ENCODE measurements around the gene NPLOC4. TPM values are rescaled to one million over a fixed set of nuclear protein-coding genes. Genes with fewer than 3 reads are reported as not detected.
"Not testable (repeated sequence)": the region's sequence is repeated elsewhere in the genome, so short reads cannot be mapped to it uniquely, and the experiment has no call there.

Gene NPLOC4
- total and polyA plus RNA-seq, 2 of the 13 experiments (the other 11 are each of a cell fraction or from before 2014, with no cell fraction given), result 57.0 to 97.0 TPM

DNA sequence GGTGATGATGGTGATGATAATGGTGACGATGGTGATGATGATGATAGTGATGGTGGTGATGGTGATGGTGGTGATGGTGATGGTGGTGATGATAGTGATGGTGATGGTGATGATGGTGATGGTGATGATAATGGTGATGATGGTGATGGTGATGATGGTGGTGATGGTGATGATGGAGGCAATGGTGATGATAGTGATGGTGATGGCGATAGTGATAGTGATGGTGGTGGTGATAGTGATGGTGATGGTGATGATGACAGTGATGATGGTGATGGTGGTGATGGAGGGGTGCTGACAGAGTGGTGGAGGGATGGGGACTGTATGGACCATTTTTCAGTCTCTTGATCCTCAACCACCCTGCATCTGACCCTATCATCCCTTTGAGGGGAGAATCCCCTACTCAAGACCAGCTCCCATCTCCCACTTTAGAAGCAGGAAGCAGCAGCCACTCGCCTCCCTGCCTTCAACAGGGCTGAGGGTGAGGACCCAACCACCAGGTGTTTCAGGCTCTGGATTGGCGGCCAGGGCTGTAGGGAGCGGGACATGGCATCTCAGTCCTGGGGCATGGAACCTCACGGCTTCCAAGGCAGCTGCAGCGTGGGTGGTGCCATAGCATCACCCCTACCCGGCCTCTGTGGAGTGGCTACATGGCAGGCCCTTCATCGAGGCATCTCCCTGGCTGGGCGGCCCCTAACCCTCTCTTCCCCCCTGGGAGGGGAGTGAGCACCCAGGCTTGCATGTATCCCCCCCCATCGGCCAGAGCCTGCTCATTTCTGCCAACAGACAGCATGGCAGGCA lies 104.2 kb downstream of the NPLOC4 start (continued):
- TF ChIP-seq, protein P1, sequence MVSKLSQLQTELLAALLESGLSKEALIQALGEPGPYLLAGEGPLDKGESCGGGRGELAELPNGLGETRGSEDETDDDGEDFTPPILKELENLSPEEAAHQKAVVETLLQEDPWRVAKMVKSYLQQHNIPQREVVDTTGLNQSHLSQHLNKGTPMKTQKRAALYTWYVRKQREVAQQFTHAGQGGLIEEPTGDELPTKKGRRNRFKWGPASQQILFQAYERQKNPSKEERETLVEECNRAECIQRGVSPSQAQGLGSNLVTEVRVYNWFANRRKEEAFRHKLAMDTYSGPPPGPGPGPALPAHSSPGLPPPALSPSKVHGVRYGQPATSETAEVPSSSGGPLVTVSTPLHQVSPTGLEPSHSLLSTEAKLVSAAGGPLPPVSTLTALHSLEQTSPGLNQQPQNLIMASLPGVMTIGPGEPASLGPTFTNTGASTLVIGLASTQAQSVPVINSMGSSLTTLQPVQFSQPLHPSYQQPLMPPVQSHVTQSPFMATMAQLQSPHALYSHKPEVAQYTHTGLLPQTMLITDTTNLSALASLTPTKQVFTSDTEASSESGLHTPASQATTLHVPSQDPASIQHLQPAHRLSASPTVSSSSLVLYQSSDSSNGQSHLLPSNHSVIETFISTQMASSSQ (IDR thresholded peaks at IDR 0.05; ENCODE audit: low read depth), result no peak
- TF ChIP-seq, protein P1 (CRISPR knock-in tag; IDR thresholded peaks at IDR 0.05; ENCODE audit: borderline replicate concordance), result no peak
- no peak for TF ChIP-seq CEBPG (CRISPR knock-in tag; IDR thresholded peaks at IDR 0.05)
- no peak for TF ChIP-seq MIXL1 (CRISPR knock-in tag; IDR thresholded peaks at IDR 0.05)

DNA sequence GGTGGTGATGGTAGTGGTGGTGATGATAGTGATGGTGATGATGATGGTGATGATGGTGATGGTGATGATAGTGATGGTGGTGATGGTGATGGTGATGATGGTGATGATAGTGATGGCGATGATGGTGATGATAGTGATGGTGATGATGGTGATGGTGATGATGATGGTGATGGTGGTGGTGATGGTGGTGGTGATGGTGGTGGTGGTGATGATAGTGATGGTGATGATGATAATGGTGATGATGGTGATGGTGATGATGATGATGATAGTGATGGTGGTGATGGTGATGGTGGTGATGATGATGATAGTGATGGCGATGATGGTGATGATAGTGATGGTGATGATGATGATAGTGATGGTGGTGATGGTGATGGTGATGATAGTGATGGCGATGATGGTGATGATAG lies 104.9 kb downstream of the NPLOC4 start:
- BruUV-seq (replicated peaks); in situ Hi-C loops (cut with HindIII; ENCODE audit: extremely low pct_ligation_motif_present, low pct_unique_long_range_greater_than_20kb); H3K36me3 ChIP-seq (replicated peaks in 1 of 2; ENCODE audit: control insufficient read depth in 1 of 2, insufficient read depth in 2 of 2, low read length in 2 of 2); H3K4me3 ChIP-seq (replicated peaks in 1 of 3; ENCODE audit: insufficient read depth in 1 of 3, low read depth in 2 of 3, low read length in 3 of 3); H3K79me2 ChIP-seq (ENCODE audit: insufficient read depth, low read length); intact Hi-C loops (cut with micrococcal nuclease; ENCODE audit: unreplicated experiment); H3K4me2 ChIP-seq (ENCODE audit: low read depth, low read length); POLR2A ChIA-PET; H4K20me1 ChIP-seq (ENCODE audit: insufficient read depth, low read length); H3K9ac ChIP-seq (ENCODE audit: insufficient read depth, low read depth, low read length); CTCF ChIA-PET (ENCODE audit: low intra/inter-chr PET ratio, low total read pairs); H3K27ac ChIP-seq (ENCODE audit: extremely low read length, insufficient read depth, low read length); ATAC-seq; H2AFZ ChIP-seq (ENCODE audit: low read length); DNase-seq (ENCODE audit: low spot score); TF ChIP-seq FOXA1, SOX6, ATF7, CREB1 (CRISPR knock-in tag; IDR thresholded peaks at IDR 0.05): not testable (repeated sequence)
- H3K9me3 ChIP-seq (ENCODE audit: low read length), result peaks cover 15% of the 10 kb centered on the region; the same call in 1 of the 2 replicates
- peak; percentile 37 for FAIRE-seq
- peaks cover 24% of the 10 kb centered on the region for H3K4me1 ChIP-seq (ENCODE audit: insufficient read depth, low read length)
- 95% methylated on average over 3 of the region's 3 CpGs for WGBS (ENCODE audit: low lambda C conversion rate)
- peaks cover 16 to 35% of the 10 kb centered on the region in 2 experiments for H3K27me3 ChIP-seq (ENCODE audit: control insufficient read depth in 1 of 2, insufficient read depth in 2 of 2, low read length in 2 of 2)
- TF ChIP-seq NBN (conservative IDR thresholded peaks at IDR 0.05), result 0 out of 2 replicates have a peak, but pooled peaks have one; percentile 27
- TF ChIP-seq PHB2 (IDR thresholded peaks at IDR 0.05; ENCODE audit: partially characterized antibody), result peak; percentile 25
- peak; percentile 46; the same call in 1 of the 2 replicates for TF ChIP-seq FOXA1 (IDR thresholded peaks at IDR 0.05)
- peak; percentile 84; the same call in 1 of the 2 replicates for TF ChIP-seq SOX6 (IDR thresholded peaks at IDR 0.05)
- peak; percentile 43; the same call in 1 of the 2 replicates for TF ChIP-seq ATF7 (IDR thresholded peaks at IDR 0.05)
- TF ChIP-seq, protein P2, sequence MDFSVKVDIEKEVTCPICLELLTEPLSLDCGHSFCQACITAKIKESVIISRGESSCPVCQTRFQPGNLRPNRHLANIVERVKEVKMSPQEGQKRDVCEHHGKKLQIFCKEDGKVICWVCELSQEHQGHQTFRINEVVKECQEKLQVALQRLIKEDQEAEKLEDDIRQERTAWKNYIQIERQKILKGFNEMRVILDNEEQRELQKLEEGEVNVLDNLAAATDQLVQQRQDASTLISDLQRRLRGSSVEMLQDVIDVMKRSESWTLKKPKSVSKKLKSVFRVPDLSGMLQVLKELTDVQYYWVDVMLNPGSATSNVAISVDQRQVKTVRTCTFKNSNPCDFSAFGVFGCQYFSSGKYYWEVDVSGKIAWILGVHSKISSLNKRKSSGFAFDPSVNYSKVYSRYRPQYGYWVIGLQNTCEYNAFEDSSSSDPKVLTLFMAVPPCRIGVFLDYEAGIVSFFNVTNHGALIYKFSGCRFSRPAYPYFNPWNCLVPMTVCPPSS (IDR thresholded peaks at IDR 0.05), result 0 out of 2 replicates have a peak, but pooled peaks have one; percentile 55
- peak; percentile 81 for TF ChIP-seq IKZF1 (IDR thresholded peaks at IDR 0.05)
- TF ChIP-seq ATM (IDR thresholded peaks at IDR 0.05; ENCODE audit: borderline replicate concordance), result 0 out of 2 replicates have a peak, but pooled peaks have one; percentile 37
- TF ChIP-seq CREB1 (IDR thresholded peaks at IDR 0.05), result peak; percentile 95
- TF ChIP-seq, protein P3, sequence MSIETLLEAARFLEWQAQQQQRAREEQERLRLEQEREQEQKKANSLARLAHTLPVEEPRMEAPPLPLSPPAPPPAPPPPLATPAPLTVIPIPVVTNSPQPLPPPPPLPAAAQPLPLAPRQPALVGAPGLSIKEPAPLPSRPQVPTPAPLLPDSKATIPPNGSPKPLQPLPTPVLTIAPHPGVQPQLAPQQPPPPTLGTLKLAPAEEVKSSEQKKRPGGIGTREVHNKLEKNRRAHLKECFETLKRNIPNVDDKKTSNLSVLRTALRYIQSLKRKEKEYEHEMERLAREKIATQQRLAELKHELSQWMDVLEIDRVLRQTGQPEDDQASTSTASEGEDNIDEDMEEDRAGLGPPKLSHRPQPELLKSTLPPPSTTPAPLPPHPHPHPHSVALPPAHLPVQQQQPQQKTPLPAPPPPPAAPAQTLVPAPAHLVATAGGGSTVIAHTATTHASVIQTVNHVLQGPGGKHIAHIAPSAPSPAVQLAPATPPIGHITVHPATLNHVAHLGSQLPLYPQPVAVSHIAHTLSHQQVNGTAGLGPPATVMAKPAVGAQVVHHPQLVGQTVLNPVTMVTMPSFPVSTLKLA (IDR thresholded peaks at IDR 0.05), result peak; percentile 25

Data from HepG2 (cell line).